Measurements from ENCODE around the gene EGR4.

- TF ChIP-seq CTCF (IDR thresholded peaks at IDR 0.05; ENCODE audit: low read depth, low read length), result no peak
- TF ChIP-seq POLR2A (IDR thresholded peaks at IDR 0.05; ENCODE audit: extremely low read depth, insufficient read length), result no peak
- no peak for TF ChIP-seq MAX (IDR thresholded peaks at IDR 0.05; ENCODE audit: low read depth, low read length)
- TF ChIP-seq MYC (IDR thresholded peaks at IDR 0.05; ENCODE audit: low read depth, low read length), result no peak
These were observed 3.8 kb upstream of the EGR4 start for GRCh38 chr2:73297151-73297559.
